HepG2 (cell line): ENCODE results near the gene TMEM114. TPM values are rescaled to one million over a fixed set of nuclear protein-coding genes. Genes with fewer than 3 reads are reported as not detected.

ENCODE experiments used
- BRD4 ChIP-seq: sonication (generic); formaldehyde crosslinking; IDR thresholded peaks from 2 replicates; pipeline ENCODE4 v1.4.0; 2020; ENCODE audit warnings: missing genetic modification reagents
- CBX5 ChIP-seq: sonication (generic); formaldehyde crosslinking; IDR thresholded peaks from 2 replicates; pipeline ENCODE4 v1.4.0; 2020; ENCODE audit warnings: missing genetic modification reagents, borderline replicate concordance
- MAFG ChIP-seq: sonication (generic); formaldehyde crosslinking; IDR thresholded peaks from 2 replicates; pipeline ENCODE4 v1.5.1; 2020; ENCODE audit warnings: mild to moderate bottlenecking, missing genetic modification reagents
- MEIS2 ChIP-seq: sonication (generic); formaldehyde crosslinking; IDR thresholded peaks from 2 replicates; pipeline ENCODE4 v1.9.0; 2021; ENCODE audit warnings: mild to moderate bottlenecking, missing genetic modification reagents
- NCOA5 ChIP-seq: sonication (generic); formaldehyde crosslinking; IDR thresholded peaks from 2 replicates; pipeline ENCODE4 v1.4.0; 2020; ENCODE audit warnings: missing genetic modification reagents
- SIN3A ChIP-seq: IDR thresholded peaks from 2 replicates; pipeline ENCODE4 v1.6.1; 2011; ENCODE audit warnings: low read depth, mild to moderate bottlenecking, control low read depth, low read length, borderline replicate concordance
- SMARCC2 ChIP-seq: fragments of 450-650 bp; IDR thresholded peaks from 2 replicates; pipeline ENCODE4 v1.6.1; 2017; ENCODE audit warnings: antibody characterized with exemption, mild to moderate bottlenecking
- SMARCE1 ChIP-seq: fragments of 450-650 bp; IDR thresholded peaks from 2 replicates; pipeline ENCODE4 v1.6.1; 2017; ENCODE audit warnings: borderline replicate concordance
- SNAPC2 ChIP-seq: sonication (generic); formaldehyde crosslinking; IDR thresholded peaks from 2 replicates; pipeline ENCODE4 v1.8.1; 2022; ENCODE audit warnings: mild to moderate bottlenecking, missing genetic modification reagents
- TRIM24 ChIP-seq: sonication (generic); formaldehyde crosslinking; IDR thresholded peaks from 2 replicates; pipeline ENCODE4 v1.8.0; 2022; ENCODE audit warnings: mild to moderate bottlenecking, missing genetic modification reagents
- ZBTB7A ChIP-seq: sonication (generic); formaldehyde crosslinking; IDR thresholded peaks from 2 replicates; pipeline ENCODE4 v1.8.0; 2022; ENCODE audit warnings: mild to moderate bottlenecking, missing genetic modification reagents
- ZNF282 ChIP-seq: fragments of 450-650 bp; IDR thresholded peaks from 2 replicates; pipeline ENCODE4 v1.6.1; 2018; ENCODE audit not compliant: partially characterized antibody
- ZNF317 ChIP-seq: sonication (generic); formaldehyde crosslinking; IDR thresholded peaks from 2 replicates; pipeline ENCODE4 v1.5.0; 2020; ENCODE audit warnings: mild to moderate bottlenecking, missing genetic modification reagents
- ZNF839 ChIP-seq: sonication (generic); formaldehyde crosslinking; IDR thresholded peaks from 2 replicates; pipeline ENCODE4 v1.4.0; 2020; ENCODE audit warnings: missing genetic modification reagents, mild to moderate bottlenecking, borderline replicate concordance
- polyA plus RNA-seq, 8 experiments: library from polyadenylated mRNA; depleted of rRNA in 3 of 8; stranded (reverse) in 7 of 8; unstranded in 1 of 8; fragments of >200 nt; fragmentation: Illumina TruSeq in 4 of 8; extraction: Trizol in 4 of 8; gene quantifications; 2 replicates each; pipeline versions ENCODE4 v1.2.1 to v1.2.3, GENCODE V29; 2011 to 2016; ENCODE audit warnings: low read depth in 4 of 8, missing spikeins in 1 of 8, mixed read lengths in 1 of 8; ENCODE audit not compliant: insufficient read depth in 1 of 8
- total RNA-seq, 5 experiments: library from RNA; depleted of rRNA; stranded (reverse); fragments of >200 nt; fragmentation: Illumina TruSeq; extraction: Trizol; gene quantifications; 2 replicates each; pipeline ENCODE4 v1.2.3, GENCODE V29; 2016; ENCODE audit warnings: low read depth in 1 of 5
- TF ChIP-seq, protein P1 (sequence below): sonication (generic); formaldehyde crosslinking; IDR thresholded peaks from 2 replicates; pipeline ENCODE4 v1.8.1; 2022; ENCODE audit warnings: low read depth, mild to moderate bottlenecking, missing genetic modification reagents
- TF ChIP-seq, protein P2 (sequence below): sonication (generic); formaldehyde crosslinking; conservative IDR thresholded peaks from 2 replicates; pipeline ENCODE4 v1.4.0; 2020; ENCODE audit warnings: mild to moderate bottlenecking, missing genetic modification reagents, moderate library complexity
- TF ChIP-seq, protein P3 (sequence below): sonication (generic); formaldehyde crosslinking; IDR thresholded peaks from 2 replicates; pipeline ENCODE4 v1.4.0; 2020; ENCODE audit warnings: mild to moderate bottlenecking, missing genetic modification reagents
- TF ChIP-seq, protein P4 (sequence below): sonication (generic); formaldehyde crosslinking; IDR thresholded peaks from 2 replicates; pipeline ENCODE4 v1.9.0; 2021; ENCODE audit warnings: missing genetic modification reagents, borderline replicate concordance
- TF ChIP-seq, protein P5 (sequence below): sonication (generic); formaldehyde crosslinking; IDR thresholded peaks from 2 replicates; pipeline ENCODE4 v1.9.0; 2022; ENCODE audit warnings: low read depth, missing genetic modification reagents

Gene TMEM114
- total and polyA plus RNA-seq, 2 of the 13 experiments (the other 11 are each of a cell fraction or from before 2014, with no cell fraction given) = not detected

DNA sequence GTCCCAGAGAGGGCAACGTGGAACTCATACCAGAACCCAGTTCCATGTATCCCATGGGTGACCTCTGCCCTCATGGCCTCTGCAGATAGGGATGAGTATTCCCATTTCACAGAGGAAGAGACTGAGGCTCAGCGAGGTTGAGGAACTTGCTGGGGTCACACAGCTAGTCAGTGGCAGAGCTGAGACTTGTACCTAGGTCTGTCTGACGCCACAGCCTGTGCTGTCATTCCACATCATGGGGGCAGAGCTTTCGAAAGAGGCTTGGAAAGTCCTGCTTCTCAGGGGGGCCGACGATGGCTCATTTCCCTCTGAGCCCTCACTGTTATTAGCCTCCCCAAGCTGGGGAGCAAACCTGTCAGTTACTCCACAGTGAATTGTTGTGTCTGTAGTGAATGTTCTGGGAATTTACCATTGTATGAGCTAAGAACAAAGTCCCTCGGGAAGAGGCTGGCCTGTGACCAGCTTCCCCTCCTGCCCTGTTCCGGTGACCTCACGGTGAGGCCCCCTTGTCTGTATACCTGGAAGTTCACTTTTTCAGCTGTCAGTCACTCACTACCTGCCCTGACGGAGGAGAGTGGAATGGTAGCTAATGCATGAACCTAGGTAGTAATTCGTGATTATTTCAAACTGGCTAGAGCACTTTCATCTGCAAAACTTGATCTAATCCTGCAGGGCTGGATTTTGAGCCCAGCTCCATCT is 40.1 kb upstream of the TMEM114 start (continued):
- TF ChIP-seq ZNF317 (CRISPR knock-in tag) = no peak
- TF ChIP-seq TRIM24 (CRISPR knock-in tag) = no peak
- TF ChIP-seq, protein P1, sequence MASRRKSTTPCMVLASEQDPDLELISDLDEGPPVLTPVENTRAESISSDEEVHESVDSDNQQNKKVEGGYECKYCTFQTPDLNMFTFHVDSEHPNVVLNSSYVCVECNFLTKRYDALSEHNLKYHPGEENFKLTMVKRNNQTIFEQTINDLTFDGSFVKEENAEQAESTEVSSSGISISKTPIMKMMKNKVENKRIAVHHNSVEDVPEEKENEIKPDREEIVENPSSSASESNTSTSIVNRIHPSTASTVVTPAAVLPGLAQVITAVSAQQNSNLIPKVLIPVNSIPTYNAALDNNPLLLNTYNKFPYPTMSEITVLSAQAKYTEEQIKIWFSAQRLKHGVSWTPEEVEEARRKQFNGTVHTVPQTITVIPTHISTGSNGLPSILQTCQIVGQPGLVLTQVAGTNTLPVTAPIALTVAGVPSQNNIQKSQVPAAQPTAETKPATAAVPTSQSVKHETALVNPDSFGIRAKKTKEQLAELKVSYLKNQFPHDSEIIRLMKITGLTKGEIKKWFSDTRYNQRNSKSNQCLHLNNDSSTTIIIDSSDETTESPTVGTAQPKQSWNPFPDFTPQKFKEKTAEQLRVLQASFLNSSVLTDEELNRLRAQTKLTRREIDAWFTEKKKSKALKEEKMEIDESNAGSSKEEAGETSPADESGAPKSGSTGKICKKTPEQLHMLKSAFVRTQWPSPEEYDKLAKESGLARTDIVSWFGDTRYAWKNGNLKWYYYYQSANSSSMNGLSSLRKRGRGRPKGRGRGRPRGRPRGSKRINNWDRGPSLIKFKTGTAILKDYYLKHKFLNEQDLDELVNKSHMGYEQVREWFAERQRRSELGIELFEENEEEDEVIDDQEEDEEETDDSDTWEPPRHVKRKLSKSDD = no peak
- TF ChIP-seq, protein P2, sequence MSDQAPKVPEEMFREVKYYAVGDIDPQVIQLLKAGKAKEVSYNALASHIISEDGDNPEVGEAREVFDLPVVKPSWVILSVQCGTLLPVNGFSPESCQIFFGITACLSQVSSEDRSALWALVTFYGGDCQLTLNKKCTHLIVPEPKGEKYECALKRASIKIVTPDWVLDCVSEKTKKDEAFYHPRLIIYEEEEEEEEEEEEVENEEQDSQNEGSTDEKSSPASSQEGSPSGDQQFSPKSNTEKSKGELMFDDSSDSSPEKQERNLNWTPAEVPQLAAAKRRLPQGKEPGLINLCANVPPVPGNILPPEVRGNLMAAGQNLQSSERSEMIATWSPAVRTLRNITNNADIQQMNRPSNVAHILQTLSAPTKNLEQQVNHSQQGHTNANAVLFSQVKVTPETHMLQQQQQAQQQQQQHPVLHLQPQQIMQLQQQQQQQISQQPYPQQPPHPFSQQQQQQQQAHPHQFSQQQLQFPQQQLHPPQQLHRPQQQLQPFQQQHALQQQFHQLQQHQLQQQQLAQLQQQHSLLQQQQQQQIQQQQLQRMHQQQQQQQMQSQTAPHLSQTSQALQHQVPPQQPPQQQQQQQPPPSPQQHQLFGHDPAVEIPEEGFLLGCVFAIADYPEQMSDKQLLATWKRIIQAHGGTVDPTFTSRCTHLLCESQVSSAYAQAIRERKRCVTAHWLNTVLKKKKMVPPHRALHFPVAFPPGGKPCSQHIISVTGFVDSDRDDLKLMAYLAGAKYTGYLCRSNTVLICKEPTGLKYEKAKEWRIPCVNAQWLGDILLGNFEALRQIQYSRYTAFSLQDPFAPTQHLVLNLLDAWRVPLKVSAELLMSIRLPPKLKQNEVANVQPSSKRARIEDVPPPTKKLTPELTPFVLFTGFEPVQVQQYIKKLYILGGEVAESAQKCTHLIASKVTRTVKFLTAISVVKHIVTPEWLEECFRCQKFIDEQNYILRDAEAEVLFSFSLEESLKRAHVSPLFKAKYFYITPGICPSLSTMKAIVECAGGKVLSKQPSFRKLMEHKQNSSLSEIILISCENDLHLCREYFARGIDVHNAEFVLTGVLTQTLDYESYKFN = peak; percentile 66
- TF ChIP-seq SMARCC2 = no peak
- no peak for TF ChIP-seq ZBTB7A (CRISPR knock-in tag)
- TF ChIP-seq MAFG (CRISPR knock-in tag) = no peak
- TF ChIP-seq MEIS2 (CRISPR knock-in tag) = 0 out of 2 replicates have a peak, but pooled peaks have one; percentile 64
- TF ChIP-seq NCOA5 = no peak
- no peak for TF ChIP-seq ZNF839
- TF ChIP-seq CBX5 (CRISPR knock-in tag) = no peak
- no peak for TF ChIP-seq ZNF282
- TF ChIP-seq, protein P3, sequence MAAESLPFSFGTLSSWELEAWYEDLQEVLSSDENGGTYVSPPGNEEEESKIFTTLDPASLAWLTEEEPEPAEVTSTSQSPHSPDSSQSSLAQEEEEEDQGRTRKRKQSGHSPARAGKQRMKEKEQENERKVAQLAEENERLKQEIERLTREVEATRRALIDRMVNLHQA (CRISPR knock-in tag) = no peak
- TF ChIP-seq SIN3A = no peak
- TF ChIP-seq SMARCE1 = no peak
- TF ChIP-seq, protein P4, sequence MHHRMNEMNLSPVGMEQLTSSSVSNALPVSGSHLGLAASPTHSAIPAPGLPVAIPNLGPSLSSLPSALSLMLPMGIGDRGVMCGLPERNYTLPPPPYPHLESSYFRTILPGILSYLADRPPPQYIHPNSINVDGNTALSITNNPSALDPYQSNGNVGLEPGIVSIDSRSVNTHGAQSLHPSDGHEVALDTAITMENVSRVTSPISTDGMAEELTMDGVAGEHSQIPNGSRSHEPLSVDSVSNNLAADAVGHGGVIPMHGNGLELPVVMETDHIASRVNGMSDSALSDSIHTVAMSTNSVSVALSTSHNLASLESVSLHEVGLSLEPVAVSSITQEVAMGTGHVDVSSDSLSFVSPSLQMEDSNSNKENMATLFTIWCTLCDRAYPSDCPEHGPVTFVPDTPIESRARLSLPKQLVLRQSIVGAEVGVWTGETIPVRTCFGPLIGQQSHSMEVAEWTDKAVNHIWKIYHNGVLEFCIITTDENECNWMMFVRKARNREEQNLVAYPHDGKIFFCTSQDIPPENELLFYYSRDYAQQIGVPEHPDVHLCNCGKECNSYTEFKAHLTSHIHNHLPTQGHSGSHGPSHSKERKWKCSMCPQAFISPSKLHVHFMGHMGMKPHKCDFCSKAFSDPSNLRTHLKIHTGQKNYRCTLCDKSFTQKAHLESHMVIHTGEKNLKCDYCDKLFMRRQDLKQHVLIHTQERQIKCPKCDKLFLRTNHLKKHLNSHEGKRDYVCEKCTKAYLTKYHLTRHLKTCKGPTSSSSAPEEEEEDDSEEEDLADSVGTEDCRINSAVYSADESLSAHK = no peak
- no peak for TF ChIP-seq SNAPC2 (CRISPR knock-in tag)
- TF ChIP-seq, protein P5, sequence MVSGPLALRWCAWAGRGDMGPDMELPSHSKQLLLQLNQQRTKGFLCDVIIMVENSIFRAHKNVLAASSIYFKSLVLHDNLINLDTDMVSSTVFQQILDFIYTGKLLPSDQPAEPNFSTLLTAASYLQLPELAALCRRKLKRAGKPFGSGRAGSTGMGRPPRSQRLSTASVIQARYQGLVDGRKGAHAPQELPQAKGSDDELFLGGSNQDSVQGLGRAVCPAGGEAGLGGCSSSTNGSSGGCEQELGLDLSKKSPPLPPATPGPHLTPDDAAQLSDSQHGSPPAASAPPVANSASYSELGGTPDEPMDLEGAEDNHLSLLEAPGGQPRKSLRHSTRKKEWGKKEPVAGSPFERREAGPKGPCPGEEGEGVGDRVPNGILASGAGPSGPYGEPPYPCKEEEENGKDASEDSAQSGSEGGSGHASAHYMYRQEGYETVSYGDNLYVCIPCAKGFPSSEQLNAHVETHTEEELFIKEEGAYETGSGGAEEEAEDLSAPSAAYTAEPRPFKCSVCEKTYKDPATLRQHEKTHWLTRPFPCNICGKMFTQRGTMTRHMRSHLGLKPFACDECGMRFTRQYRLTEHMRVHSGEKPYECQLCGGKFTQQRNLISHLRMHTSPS (CRISPR knock-in tag) = no peak
- TF ChIP-seq BRD4 = no peak
